Astrocyte of the spinal cord (primary cell): Measurements from ENCODE around the gene TTBK1.

Experiments
- DNase-seq: peaks from one replicate; pipeline ENCODE4 v3.0.0; 2011; ENCODE audit warnings: low read depth, low spot score
- H3K4me3 ChIP-seq: 2 replicates; pipeline ENCODE4 v1.5.1; 2011; ENCODE audit warnings: low read depth, mild to moderate bottlenecking, low read length, moderate library complexity
- in situ Hi-C: cut with HindIII; loops from 2 replicates; pipeline ENCODE4 v1.10.0; 2017; ENCODE audit warnings: low sequenced_read_pairs
- TF ChIP-seq, protein P1 (sequence below): IDR thresholded peaks from 2 replicates; pipeline ENCODE4 v1.5.1; 2012; ENCODE audit warnings: low read depth, mild to moderate bottlenecking, low read length, inconsistent platforms

The TTBK1 gene

DNA sequence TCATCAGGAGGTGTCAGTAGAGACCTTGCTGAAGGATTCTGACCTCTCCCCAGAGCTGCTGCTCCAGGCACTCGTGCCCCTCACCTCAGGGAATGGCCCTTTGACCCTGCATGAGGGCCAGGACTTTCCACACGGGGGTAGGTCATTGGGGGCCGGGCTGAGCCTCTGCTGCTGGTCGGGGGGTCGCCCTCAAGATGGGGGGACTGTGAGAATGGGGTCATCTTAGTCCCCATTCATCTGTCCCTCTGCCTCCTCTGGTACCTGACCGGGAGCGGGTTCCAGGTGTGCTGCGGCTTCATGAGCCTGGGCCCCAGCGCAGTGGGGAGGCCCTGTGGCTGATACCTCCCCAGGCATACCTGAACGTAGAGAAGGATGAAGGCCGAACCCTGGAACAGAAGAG is 29.9 kb upstream of the TTBK1 start:
- TF ChIP-seq, protein P1, sequence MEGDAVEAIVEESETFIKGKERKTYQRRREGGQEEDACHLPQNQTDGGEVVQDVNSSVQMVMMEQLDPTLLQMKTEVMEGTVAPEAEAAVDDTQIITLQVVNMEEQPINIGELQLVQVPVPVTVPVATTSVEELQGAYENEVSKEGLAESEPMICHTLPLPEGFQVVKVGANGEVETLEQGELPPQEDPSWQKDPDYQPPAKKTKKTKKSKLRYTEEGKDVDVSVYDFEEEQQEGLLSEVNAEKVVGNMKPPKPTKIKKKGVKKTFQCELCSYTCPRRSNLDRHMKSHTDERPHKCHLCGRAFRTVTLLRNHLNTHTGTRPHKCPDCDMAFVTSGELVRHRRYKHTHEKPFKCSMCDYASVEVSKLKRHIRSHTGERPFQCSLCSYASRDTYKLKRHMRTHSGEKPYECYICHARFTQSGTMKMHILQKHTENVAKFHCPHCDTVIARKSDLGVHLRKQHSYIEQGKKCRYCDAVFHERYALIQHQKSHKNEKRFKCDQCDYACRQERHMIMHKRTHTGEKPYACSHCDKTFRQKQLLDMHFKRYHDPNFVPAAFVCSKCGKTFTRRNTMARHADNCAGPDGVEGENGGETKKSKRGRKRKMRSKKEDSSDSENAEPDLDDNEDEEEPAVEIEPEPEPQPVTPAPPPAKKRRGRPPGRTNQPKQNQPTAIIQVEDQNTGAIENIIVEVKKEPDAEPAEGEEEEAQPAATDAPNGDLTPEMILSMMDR = no peak
- H3K4me3 ChIP-seq = no peak overlapping the region
- DNase-seq = no peak
- in situ Hi-C loops = no loop called here

DNA sequence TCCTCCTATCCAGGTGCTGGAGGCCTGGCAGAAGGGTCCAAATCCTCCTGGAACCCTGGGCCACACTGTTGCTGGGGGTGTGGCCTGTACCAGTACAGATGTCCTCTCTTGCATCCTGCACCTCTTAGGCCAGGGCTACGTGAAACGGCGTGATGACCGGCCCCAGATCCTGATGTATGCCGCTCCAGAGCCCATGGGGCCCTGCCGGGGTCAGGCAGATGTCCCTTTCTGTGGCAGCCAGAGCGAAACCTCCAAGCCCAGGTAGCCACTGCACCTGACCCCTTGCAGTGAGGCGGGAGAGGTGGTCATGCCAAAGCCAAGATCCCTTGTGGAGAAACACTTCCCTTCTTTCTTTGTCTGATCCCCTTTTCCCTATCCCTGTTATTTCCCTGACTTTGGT is 28.2 kb upstream of the TTBK1 start:
- TF ChIP-seq, protein P1 = no peak
- no peak overlapping the region for H3K4me3 ChIP-seq
- in situ Hi-C loops = no loop called here
- no peak for DNase-seq

DNA sequence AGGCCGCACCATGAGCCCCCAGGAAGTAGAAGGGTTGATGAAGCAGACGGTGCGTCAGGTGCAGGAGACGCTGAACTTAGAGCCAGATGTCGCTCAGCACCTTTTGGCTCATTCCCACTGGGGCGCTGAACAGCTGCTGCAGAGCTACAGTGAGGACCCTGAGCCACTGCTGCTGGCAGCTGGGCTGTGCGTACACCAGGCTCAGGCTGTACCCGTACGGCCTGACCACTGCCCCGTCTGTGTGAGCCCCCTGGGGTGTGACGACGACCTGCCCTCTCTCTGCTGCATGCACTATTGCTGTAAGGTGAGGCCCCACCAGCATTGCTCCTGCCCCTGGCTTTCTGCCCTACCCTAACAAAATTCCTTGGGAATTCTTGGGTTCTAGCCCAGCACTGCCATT is 27.1 kb upstream of the TTBK1 start:
- H3K4me3 ChIP-seq = no peak overlapping the region
- in situ Hi-C loops = no loop called here
- no peak for DNase-seq
- TF ChIP-seq, protein P1 = no peak

DNA sequence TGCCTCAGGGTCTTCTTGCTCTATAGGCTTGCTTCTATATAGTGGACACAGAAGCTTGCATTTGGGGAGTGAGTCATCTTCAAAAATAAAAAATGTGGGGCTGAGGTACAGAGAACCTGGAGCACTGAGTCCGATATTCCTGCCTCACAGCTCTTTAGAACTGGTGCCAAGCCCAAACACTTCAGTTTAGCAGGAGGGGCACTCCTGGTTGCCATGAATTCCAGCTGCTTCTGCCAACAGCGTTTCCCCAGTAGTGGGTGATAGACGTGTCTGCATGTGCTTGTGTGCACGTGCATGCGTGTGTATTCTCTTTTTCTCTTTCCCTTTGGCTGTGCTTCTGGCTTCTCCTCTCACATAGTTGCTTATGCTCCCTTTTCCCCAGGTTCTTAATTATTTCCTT is 25.9 kb upstream of the TTBK1 start:
- DNase-seq = no peak
- no peak overlapping the region for H3K4me3 ChIP-seq
- in situ Hi-C loops = no loop called here
- TF ChIP-seq, protein P1 = no peak

DNA sequence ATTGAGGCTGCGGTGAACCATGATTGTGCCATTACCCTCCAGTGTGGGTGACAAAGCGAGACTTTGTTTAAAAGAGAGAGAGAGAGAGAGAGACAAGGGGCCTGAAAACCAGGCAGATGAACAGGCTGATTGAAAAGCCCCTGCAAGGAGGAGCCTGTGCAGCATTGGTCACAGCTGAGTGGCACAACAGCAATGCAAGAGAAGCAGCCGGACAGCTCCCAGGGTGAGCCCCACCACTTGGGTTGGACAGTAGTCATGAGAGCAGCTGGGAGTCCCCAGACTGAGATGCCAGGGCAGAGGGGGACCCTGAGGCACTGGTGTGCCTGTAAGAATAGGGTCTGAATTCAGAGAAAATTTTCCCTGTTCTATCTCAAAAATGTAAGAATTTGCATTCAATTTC is 24.2 kb upstream of the TTBK1 start:
- in situ Hi-C loops = no loop called here
- DNase-seq = no peak
- TF ChIP-seq, protein P1 = no peak
- no peak overlapping the region for H3K4me3 ChIP-seq

DNA sequence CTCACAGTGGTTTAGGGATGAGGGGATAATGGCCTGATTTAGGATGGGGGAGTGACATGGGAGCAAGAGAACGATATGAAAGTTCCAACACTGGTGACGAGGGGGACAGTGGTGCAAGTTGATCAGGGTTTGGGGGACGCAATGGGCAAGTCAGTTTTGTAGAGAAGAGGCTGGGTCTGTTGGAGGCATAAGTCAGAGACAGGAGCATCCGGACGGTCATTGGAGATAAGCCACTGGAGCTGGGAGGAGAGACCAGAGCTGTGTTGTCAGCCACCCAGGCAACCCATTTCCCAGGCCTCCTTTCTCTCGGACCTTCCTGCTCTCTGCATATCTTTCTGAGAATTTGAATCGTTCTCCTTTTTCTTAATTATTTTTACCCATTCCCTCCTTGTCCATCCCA is 23.5 kb upstream of the TTBK1 start:
- in situ Hi-C loops = no loop called here
- H3K4me3 ChIP-seq = no peak overlapping the region
- DNase-seq = no peak
- TF ChIP-seq, protein P1 = no peak

DNA sequence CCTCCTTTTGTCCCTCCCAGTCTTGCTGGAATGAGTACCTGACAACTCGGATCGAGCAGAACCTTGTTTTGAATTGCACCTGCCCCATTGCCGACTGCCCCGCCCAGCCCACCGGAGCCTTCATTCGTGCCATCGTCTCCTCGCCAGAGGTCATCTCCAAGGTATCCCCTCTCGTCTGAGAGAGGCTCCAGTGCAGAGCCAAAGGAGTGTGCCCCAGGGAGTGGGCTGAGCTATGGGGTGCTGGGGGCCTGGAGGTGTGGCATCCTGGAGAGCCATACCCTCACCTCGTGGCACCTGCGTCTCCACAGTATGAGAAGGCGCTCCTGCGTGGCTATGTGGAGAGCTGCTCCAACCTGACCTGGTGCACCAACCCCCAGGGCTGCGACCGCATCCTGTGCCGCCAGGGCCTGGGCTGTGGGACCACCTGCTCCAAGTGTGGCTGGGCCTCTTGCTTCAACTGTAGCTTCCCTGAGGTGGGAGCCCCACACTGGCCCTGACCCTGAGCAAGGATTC is 22.8 kb upstream of the TTBK1 start:
- no peak for DNase-seq
- TF ChIP-seq, protein P1 = no peak
- in situ Hi-C loops = no loop called here
- no peak overlapping the region for H3K4me3 ChIP-seq
